Measurements from ENCODE around the gene GPR26.

Gene GPR26, protein sequence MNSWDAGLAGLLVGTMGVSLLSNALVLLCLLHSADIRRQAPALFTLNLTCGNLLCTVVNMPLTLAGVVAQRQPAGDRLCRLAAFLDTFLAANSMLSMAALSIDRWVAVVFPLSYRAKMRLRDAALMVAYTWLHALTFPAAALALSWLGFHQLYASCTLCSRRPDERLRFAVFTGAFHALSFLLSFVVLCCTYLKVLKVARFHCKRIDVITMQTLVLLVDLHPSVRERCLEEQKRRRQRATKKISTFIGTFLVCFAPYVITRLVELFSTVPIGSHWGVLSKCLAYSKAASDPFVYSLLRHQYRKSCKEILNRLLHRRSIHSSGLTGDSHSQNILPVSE

GRCh38 chr10:123666318-123667236 is at the start of gene GPR26:
Gene GPR26, plus strand, starts transcription at chr10:123666355. Its CDS starts 53 bp downstream, at chr10:123666408.
- DNase-seq (ENCODE audit: low read depth in 2 of 2), result no peak

- DNase-seq (ENCODE audit: low read depth in 2 of 2), result no peak
Observed at GRCh38 chr10:123618224-123618623, 47.9 kb upstream of the GPR26 start.

DNA sequence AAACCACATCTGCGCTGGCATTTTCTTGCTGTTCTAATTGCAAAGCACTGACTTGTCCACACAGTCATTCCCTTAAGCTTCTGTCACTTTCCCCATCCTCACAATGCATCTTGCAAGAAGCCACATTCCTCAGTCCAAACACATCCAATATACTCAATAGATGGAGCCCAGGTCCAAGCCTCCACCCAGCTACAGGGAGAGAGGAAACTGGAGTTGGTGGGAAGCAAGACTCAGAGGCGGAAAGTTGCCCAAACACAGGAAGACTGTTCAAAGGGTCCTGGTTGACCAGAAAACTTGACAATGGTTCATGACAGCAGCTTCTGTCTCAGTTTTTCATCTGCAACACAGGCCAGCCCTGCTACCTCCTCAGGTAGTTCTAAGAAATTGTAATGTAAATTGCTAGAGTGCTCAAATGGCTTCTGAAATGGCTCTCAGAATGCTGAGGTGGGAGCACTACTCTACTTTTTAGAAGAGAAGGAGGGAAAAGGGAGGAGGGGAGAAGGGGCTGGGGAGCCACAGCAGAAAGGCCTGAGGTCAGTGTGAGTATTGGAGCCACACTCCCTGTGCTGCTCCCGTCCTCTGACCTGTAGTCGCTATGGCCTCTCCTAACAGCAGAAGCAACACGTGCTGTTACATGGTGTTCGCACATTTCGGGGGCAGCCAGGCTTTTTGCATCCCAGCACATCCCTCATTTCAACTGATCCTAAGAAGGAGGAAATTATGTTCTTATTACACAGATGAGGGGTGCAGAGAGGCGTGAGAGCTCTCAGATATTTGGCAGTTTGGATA is 46.9 kb upstream of the GPR26 start:
- DNase-seq (ENCODE audit: low read depth in 2 of 2), result no peak

GRCh38 chr10:123620621-123621020 is 45.5 kb upstream of the GPR26 start:
- no peak for DNase-seq (ENCODE audit: low read depth in 2 of 2)

- DNase-seq (ENCODE audit: low read depth in 2 of 2), result no peak
Observed at GRCh38 chr10:123621492-123621891, 44.7 kb upstream of the GPR26 start.

GRCh38 chr10:123621916-123622315 is 44.2 kb upstream of the GPR26 start:
- DNase-seq (ENCODE audit: low read depth in 2 of 2), result no peak

DNA sequence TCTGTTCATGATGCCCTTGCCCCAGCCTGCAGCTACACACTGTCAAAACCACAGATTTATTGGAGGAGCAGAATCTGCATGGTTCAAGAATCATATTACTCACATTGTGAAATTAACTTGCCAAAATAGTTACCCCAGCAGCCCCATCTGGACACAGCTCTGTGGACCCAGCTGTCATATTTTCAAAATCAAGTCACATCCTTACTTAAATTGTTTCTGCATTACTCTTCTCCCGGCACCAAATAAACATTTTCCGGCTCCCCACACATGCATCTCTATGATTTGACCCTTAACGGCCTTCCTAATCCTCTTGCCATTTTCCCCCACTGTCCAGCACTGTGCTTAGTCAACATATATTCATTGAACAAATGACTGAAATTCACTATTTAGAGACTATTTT is 43.8 kb upstream of the GPR26 start:
- DNase-seq (ENCODE audit: low read depth in 2 of 2), result no peak

- no peak for DNase-seq (ENCODE audit: low read depth in 2 of 2)
Observed at GRCh38 chr10:123624086-123624485, 42.1 kb upstream of the GPR26 start.

DNA sequence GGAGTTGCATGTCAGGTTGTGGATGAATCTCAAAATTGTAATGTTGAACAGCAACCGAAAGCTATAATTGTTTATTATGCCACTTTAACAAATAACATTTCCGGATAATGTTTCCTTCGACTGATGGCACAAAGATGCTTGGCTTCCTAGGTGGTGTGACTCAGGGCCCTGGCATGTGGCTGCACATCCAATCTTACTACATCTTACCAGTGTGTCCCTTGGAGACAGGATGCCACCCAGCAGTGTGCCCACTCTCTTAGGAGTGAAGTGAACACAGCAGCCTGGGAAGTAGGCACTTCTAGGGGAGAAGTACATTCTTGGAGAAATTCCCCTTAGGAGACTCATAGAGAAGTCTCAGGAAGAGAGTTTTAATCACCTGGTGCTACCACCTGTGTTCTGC is 33.0 kb upstream of the GPR26 start:
- DNase-seq (ENCODE audit: low read depth in 2 of 2), result no peak

DNA sequence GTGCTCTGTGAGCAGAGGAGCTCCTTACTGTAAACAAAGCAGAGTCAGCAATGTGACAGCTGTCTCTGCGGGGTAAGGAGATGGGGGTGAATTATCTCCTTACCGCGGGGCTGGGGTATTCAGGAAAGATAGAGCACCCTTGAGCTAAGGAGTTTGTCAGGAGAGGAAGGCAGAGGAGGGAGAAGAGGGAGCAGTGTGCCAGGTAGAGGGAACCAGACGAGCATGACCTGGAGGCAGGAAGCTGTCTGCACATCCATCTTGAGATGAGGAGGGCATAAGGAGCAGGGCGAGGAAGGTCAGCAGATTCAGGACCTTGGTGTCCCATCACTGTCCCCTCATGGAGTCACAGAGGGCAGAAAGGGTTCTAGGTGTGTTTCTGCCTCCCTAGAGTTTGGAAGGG is 32.5 kb upstream of the GPR26 start:
- DNase-seq (ENCODE audit: low read depth in 2 of 2), result no peak

DNA sequence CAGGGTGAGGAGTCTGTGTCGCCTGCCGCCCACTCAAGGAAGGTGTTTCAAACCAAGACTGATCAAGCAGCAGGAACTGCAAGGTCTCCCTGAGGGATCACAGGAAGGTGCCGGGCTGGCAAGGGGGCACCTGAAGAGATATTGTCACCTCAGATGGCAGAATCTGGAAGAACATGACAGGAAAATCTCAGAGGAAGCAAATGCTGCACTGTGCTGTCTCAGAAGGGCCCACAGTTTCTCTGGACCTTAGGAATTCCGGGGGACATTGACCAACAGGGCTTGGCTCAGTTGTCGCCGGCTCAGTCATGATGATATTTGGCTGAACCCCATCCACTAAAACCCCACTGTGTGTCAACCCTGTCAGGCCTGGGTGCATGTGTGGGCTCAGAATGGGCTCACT is 31.9 kb upstream of the GPR26 start:
- DNase-seq (ENCODE audit: low read depth in 2 of 2), result no peak

- DNase-seq (ENCODE audit: low read depth in 2 of 2), result no peak
Observed at GRCh38 chr10:123635131-123635530, 31.0 kb upstream of the GPR26 start.

DNA sequence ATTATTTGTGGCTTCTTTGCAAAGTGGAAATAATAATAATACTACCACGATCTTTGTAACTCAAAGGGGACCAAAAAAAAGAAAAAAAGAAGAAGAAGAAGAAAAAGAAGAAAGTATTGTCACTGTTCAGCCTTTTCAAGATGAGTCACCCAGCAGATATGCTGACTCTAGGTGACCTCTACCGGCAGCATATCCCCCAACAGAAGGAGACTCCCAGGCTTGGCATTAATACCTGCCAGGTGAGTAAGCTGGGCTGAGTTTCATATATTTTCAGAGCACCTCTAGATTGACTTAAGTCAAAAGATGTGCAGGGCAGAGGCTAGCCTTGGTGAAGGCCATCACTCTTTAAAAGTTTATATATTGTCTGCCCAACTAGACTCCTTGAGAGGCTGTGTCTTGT is 30.4 kb upstream of the GPR26 start:
- no peak for DNase-seq (ENCODE audit: low read depth in 2 of 2)

- no peak for DNase-seq (ENCODE audit: low read depth in 2 of 2)
Observed at GRCh38 chr10:123636598-123637325, 29.4 kb upstream of the GPR26 start.

DNA sequence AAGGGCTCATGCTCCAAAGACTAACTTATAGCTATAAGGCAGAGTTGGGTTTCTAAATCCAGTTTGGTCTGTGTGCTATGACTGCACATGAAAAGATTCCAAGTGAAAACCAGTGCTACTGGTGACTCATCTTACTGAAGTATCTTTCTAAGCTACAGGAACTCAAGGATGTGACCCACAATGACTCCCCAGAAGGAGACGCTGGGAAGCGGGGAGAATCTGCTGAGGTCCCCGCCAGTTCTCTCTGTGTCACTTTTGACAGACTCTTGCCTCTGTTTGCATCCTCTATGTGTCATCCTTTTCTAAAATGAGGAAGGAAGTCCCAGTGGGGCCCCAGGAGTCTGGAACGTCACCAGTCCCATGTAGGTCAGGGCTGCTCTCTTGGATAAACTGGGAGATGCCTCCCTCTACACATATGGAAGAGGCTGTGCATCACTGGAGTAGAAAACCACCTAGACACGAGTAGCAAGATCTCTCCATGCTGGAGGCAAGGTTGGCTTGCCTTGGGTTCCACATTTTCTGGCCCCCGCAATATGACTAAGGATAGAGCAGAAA is 28.8 kb upstream of the GPR26 start:
- DNase-seq (ENCODE audit: low read depth in 2 of 2), result no peak

DNA sequence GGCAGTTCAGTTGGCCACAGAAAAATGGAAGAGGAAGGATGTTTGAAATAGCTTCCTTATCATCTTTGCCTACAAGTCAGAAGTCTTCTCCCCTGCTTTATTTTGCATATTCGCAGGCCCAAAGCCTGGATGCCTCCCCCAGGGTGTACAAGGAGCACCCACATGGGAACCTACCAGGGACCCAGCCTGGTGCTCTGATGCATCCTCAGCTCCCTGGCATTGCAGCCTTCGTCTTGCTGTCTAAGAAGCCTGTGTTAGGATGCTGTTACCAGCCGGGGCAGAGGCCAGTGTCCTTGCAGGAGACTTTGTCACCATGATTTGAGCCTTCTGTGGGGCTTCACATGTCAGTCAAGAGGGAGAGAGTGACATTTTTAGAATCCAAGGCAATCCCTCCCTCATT is 27.0 kb upstream of the GPR26 start:
- no peak for DNase-seq (ENCODE audit: low read depth in 2 of 2)

- no peak for DNase-seq (ENCODE audit: low read depth in 2 of 2)
Observed at GRCh38 chr10:123640016-123640535, 26.1 kb upstream of the GPR26 start.

DNA sequence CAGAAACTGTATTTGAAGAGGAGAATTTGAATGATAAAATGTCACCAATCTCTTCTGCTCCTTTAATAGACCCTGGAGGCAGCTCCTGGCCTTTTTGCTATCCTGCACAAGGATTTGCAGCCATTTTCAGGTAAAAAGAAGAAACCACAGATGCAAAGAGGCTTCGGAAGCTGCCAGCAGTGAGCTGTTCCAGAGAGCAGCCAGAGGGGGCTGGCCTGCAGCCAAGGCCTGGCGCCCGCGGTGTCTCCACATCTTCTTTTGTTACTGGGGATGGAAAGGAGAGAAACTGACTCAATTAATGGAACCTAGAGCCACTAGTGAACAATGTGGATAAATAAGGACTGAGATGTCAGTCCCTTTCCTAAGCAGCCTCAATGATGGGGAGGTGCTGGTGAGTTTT is 23.9 kb upstream of the GPR26 start:
- DNase-seq (ENCODE audit: low read depth in 2 of 2), result no peak

GRCh38 chr10:123642697-123643096 is 23.5 kb upstream of the GPR26 start:
- DNase-seq (ENCODE audit: low read depth in 2 of 2), result no peak

DNA sequence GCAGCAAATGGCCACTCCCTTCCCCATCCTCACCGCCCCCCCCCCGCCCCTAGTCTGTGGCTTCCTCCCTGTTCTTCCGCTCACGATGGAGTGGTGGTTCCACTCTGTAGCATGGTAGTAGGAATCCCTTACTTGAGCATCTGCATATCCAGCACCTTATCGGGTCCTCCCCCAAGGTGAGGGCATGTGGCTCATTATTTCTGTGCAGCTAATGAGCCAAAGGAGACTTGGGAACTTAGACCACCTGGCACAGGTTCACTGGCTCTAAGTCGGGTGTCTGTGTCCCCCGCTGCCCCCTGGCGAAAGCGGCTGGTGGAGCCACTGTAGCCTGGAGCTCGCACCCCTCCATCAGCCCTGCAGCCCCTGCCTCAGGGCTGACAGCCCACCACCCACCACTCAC is 22.8 kb upstream of the GPR26 start:
- DNase-seq (ENCODE audit: low read depth in 2 of 2), result no peak

- DNase-seq (ENCODE audit: low read depth in 2 of 2), result no peak
Observed at GRCh38 chr10:123645016-123645415, 21.1 kb upstream of the GPR26 start.
